KOPT-K1 (cell line): ENCODE data around the gene SMCHD1.

Experiments used
- H3K27ac ChIP-seq: fragments of 200-600 bp; sonication (generic); 2 replicates; pipeline ENCODE4 v1.5.1; 2016; ENCODE audit warnings: antibody characterized with exemption, mild to moderate bottlenecking, low read depth, low read length; ENCODE audit not compliant: poor library complexity, severe bottlenecking
- H3K36me3 ChIP-seq: fragments of 200-600 bp; sonication (generic); 2 replicates; pipeline ENCODE4 v1.5.1; 2017; ENCODE audit warnings: antibody characterized with exemption, mild to moderate bottlenecking, low read length, moderate library complexity; ENCODE audit not compliant: insufficient read depth
- H3K9me3 ChIP-seq: fragments of 200-600 bp; sonication (generic); 2 replicates; pipeline ENCODE4 v1.5.1; 2017; ENCODE audit warnings: antibody characterized with exemption, low read length, mild to moderate bottlenecking; ENCODE audit not compliant: insufficient read depth, poor library complexity, severe bottlenecking

SMCHD1 gene

GRCh38 chr18:2683055-2683454, 27.5 kb downstream of the SMCHD1 start:
- Histone ChIP-seq H3K27ac (no peak overlapping the region), H3K9me3 (peaks cover 29% of the 10 kb centered on the region), H3K36me3 (peaks cover 99% of the 10 kb centered on the region)

- no peak overlapping the region for H3K27ac ChIP-seq
- peaks cover 99% of the 10 kb centered on the region for H3K36me3 ChIP-seq
- H3K9me3 ChIP-seq: peaks cover 29% of the 10 kb centered on the region
Measured at GRCh38 chr18:2686349-2686968, 30.9 kb downstream of the SMCHD1 start.

- Histone ChIP-seq H3K36me3 (peaks cover 99% of the 10 kb centered on the region), H3K27ac (no peak overlapping the region), H3K9me3 (peaks cover 29% of the 10 kb centered on the region)
Measured at GRCh38 chr18:2687390-2688001, 32.0 kb downstream of the SMCHD1 start.

- peaks cover 100% of the 10 kb centered on the region for H3K36me3 ChIP-seq
Measured at GRCh38 chr18:2692508-2692907, 37.0 kb downstream of the SMCHD1 start.

GRCh38 chr18:2697184-2697583, 41.7 kb downstream of the SMCHD1 start:
- Histone ChIP-seq H3K9me3 (no peaks in the 10 kb centered on the region), H3K36me3 (peaks cover 100% of the 10 kb centered on the region), H3K27ac (no peak overlapping the region)

More at GRCh38 chr18:2692508-2692907, 37.0 kb downstream of the SMCHD1 start:
- Histone ChIP-seq H3K27ac (no peak overlapping the region), H3K9me3 (no peaks in the 10 kb centered on the region)

GRCh38 chr18:2699001-2699400, 43.5 kb downstream of the SMCHD1 start:
- H3K27ac ChIP-seq: no peak overlapping the region
- no peaks in the 10 kb centered on the region for H3K9me3 ChIP-seq
- H3K36me3 ChIP-seq: peaks cover 100% of the 10 kb centered on the region

- Histone ChIP-seq H3K9me3 (no peaks in the 10 kb centered on the region), H3K36me3 (peaks cover 99% of the 10 kb centered on the region), H3K27ac (no peak overlapping the region)
Measured at GRCh38 chr18:2704541-2704940, 49.0 kb downstream of the SMCHD1 start.

- H3K36me3 ChIP-seq: peaks cover 99% of the 10 kb centered on the region
- H3K27ac ChIP-seq: no peak overlapping the region
- H3K9me3 ChIP-seq: no peaks in the 10 kb centered on the region
Measured at GRCh38 chr18:2706903-2707302, 51.4 kb downstream of the SMCHD1 start.

- Histone ChIP-seq H3K36me3 (peaks cover 99% of the 10 kb centered on the region), H3K9me3 (no peaks in the 10 kb centered on the region), H3K27ac (no peak overlapping the region)
Measured at GRCh38 chr18:2707551-2708168, 52.1 kb downstream of the SMCHD1 start.

- Histone ChIP-seq H3K9me3 (no peaks in the 10 kb centered on the region), H3K27ac (no peak overlapping the region), H3K36me3 (peaks cover 99% of the 10 kb centered on the region)
Measured at GRCh38 chr18:2709316-2709715, 53.8 kb downstream of the SMCHD1 start.

GRCh38 chr18:2714140-2714539, 58.6 kb downstream of the SMCHD1 start:
- peaks cover 99% of the 10 kb centered on the region for H3K36me3 ChIP-seq
- H3K27ac ChIP-seq: no peak overlapping the region
- no peaks in the 10 kb centered on the region for H3K9me3 ChIP-seq

- H3K36me3 ChIP-seq: peaks cover 99% of the 10 kb centered on the region
- H3K27ac ChIP-seq: no peak overlapping the region
- no peaks in the 10 kb centered on the region for H3K9me3 ChIP-seq
Measured at GRCh38 chr18:2715990-2716389, 60.5 kb downstream of the SMCHD1 start.

GRCh38 chr18:2716394-2717326, 61.1 kb downstream of the SMCHD1 start:
- H3K36me3 ChIP-seq: peaks cover 99% of the 10 kb centered on the region
- H3K9me3 ChIP-seq: no peaks in the 10 kb centered on the region
- H3K27ac ChIP-seq: no peak overlapping the region

GRCh38 chr18:2717407-2717806, 61.9 kb downstream of the SMCHD1 start:
- H3K36me3 ChIP-seq: peaks cover 99% of the 10 kb centered on the region
- H3K9me3 ChIP-seq: no peaks in the 10 kb centered on the region
- no peak overlapping the region for H3K27ac ChIP-seq

GRCh38 chr18:2719040-2719439, 63.5 kb downstream of the SMCHD1 start:
- H3K9me3 ChIP-seq: no peaks in the 10 kb centered on the region
- H3K27ac ChIP-seq: no peak overlapping the region
- peaks cover 99% of the 10 kb centered on the region for H3K36me3 ChIP-seq
